GM23338 (cell line): Measurements from ENCODE around the gene DOLK. TPM values are rescaled to one million over a fixed set of nuclear protein-coding genes. Genes with fewer than 3 reads are reported as not detected.

ENCODE experiments used
- ATAC-seq: fragments of 200-7000 bp; cut with Tn5 transposase; 3 replicates; pipeline ENCODE4 v1.9.1; 2020
- DNase-seq: peaks from one replicate; pipeline ENCODE4 v3.0.0-alpha.2; 2015; ENCODE audit warnings: low spot score
- H2AFZ ChIP-seq: fragments of 200-600 bp; sonication (generic); 2 replicates; pipeline ENCODE4 v1.8.0; 2016; ENCODE audit warnings: antibody characterized with exemption, mild to moderate bottlenecking, moderate library complexity
- H3F3A ChIP-seq: fragments of 200-600 bp; sonication (generic); replicated peaks from 2 replicates; pipeline ENCODE4 v1.8.0; 2017; ENCODE audit warnings: antibody characterized with exemption, mixed run types, low read depth
- H3K27ac ChIP-seq: fragments of 200-600 bp; sonication (generic); 2 replicates; pipeline ENCODE4 v1.6.1; 2016; ENCODE audit warnings: low read depth
- H3K27me3 ChIP-seq: fragments of 200-600 bp; sonication (generic); 2 replicates; pipeline ENCODE4 v1.8.0; 2016; ENCODE audit warnings: mild to moderate bottlenecking, mixed run types, moderate library complexity; ENCODE audit not compliant: insufficient read depth
- H3K36me3 ChIP-seq: fragments of 200-600 bp; sonication (generic); 2 replicates; pipeline ENCODE4 v1.8.0; 2016; ENCODE audit warnings: mild to moderate bottlenecking; ENCODE audit not compliant: insufficient read depth
- H3K4me1 ChIP-seq: fragments of 200-600 bp; sonication (generic); 2 replicates; pipeline ENCODE4 v1.8.0; 2016; ENCODE audit warnings: mild to moderate bottlenecking, moderate library complexity; ENCODE audit not compliant: insufficient read depth
- H3K4me2 ChIP-seq: fragments of 200-600 bp; sonication (generic); 2 replicates; pipeline ENCODE4 v1.7.1; 2017; ENCODE audit warnings: mixed run types
- H3K4me3 ChIP-seq: fragments of 200-600 bp; sonication (generic); 2 replicates; pipeline ENCODE4 v1.6.1; 2016; ENCODE audit warnings: mixed run types
- H3K79me2 ChIP-seq: fragments of 200-600 bp; sonication (generic); replicated peaks from 2 replicates; pipeline ENCODE4 v1.8.0; 2017; ENCODE audit warnings: mild to moderate bottlenecking; ENCODE audit not compliant: insufficient read depth
- H3K9me2 ChIP-seq: fragments of 200-600 bp; sonication (generic); 2 replicates; pipeline ENCODE4 v1.8.0; 2017; ENCODE audit not compliant: insufficient read depth
- H4K20me1 ChIP-seq: fragments of 200-600 bp; sonication (generic); replicated peaks from 2 replicates; pipeline ENCODE4 v1.8.0; 2017; ENCODE audit warnings: mild to moderate bottlenecking; ENCODE audit not compliant: insufficient read depth
- H3K27ac Mint-ChIP-seq: 2 replicates; pipeline ENCODE4 v1.8.0; 2020; ENCODE audit warnings: inconsistent platforms, mild to moderate bottlenecking, moderate library complexity, mixed read lengths
- H3K27me3 Mint-ChIP-seq: 3 replicates; pipeline ENCODE4 v1.8.0; 2022; ENCODE audit warnings: low read depth, mild to moderate bottlenecking, moderate library complexity, mixed read lengths, inconsistent platforms; ENCODE audit not compliant: insufficient read depth, poor library complexity
- H3K36me3 Mint-ChIP-seq: 3 replicates; pipeline ENCODE4 v1.8.0; 2021; ENCODE audit warnings: low read depth, mild to moderate bottlenecking, inconsistent platforms, moderate library complexity, mixed read lengths
- H3K4me1 Mint-ChIP-seq: 3 replicates; pipeline ENCODE4 v1.8.0; 2020; ENCODE audit warnings: mild to moderate bottlenecking, inconsistent platforms, mixed read lengths
- H3K4me3 Mint-ChIP-seq: 3 replicates; pipeline ENCODE4 v1.8.0; 2021; ENCODE audit warnings: moderate library complexity, mild to moderate bottlenecking, inconsistent platforms, mixed read lengths
- H3K9me3 Mint-ChIP-seq: 3 replicates; pipeline ENCODE4 v1.8.0; 2020; ENCODE audit warnings: moderate library complexity, mild to moderate bottlenecking, inconsistent platforms, mixed read lengths
- CREB1 ChIP-seq: fragments of 250-450 bp; sonication (Bioruptor Pico); IDR thresholded peaks from 2 replicates; pipeline ENCODE4 v1.5.0; 2020; ENCODE audit warnings: low read depth, mild to moderate bottlenecking, moderate library complexity
- EZH2 ChIP-seq: fragments of 200-600 bp; sonication (generic); IDR thresholded peaks from one replicate; pipeline ENCODE4 v1.8.0; 2017; ENCODE audit warnings: antibody characterized with exemption, mild to moderate bottlenecking, low read depth; ENCODE audit not compliant: unreplicated experiment
- EZH2phosphoT487 ChIP-seq: fragments of 200-600 bp; sonication (generic); IDR thresholded peaks from one replicate; pipeline ENCODE4 v1.8.1; 2018; ENCODE audit warnings: antibody characterized with exemption; ENCODE audit not compliant: unreplicated experiment
- JUNB ChIP-seq: IDR thresholded peaks from one replicate; pipeline ENCODE4 v1.6.1; 2016; ENCODE audit warnings: antibody characterized with exemption; ENCODE audit not compliant: unreplicated experiment
- POLR2AphosphoS5 ChIP-seq: IDR thresholded peaks from 2 replicates; pipeline ENCODE4 v1.6.1; 2016; ENCODE audit warnings: antibody characterized with exemption, low read depth
- STAT1 ChIP-seq: IDR thresholded peaks from one replicate; pipeline ENCODE4 v1.6.1; 2016; ENCODE audit warnings: antibody characterized with exemption; ENCODE audit not compliant: unreplicated experiment
- ZNF331 ChIP-seq: fragments of 250-450 bp; sonication (Bioruptor Pico); IDR thresholded peaks from 2 replicates; pipeline ENCODE4 v1.5.0; 2020; ENCODE audit warnings: low read depth, mild to moderate bottlenecking, moderate library complexity
- polyA plus RNA-seq: library from polyadenylated mRNA; unstranded; fragments of >200 nt; fragmentation: Nextera tagmentation; extraction: Ambion mirVana; gene quantifications from 2 replicates; pipeline ENCODE4 v1.2.1, GENCODE V29; 2016
- total RNA-seq: library from RNA; depleted of rRNA; stranded (reverse); fragments of >200 nt; shearing (Covaris generic); gene quantifications from 2 replicates; pipeline ENCODE4 v1.2.3, GENCODE V29; 2014
- TF ChIP-seq, protein P1 (sequence below): IDR thresholded peaks from one replicate; pipeline ENCODE4 v1.6.1; 2018; ENCODE audit warnings: antibody characterized with exemption; ENCODE audit not compliant: unreplicated experiment
- TF ChIP-seq, protein P2 (sequence below): fragments of 250-450 bp; sonication (Bioruptor Pico); IDR thresholded peaks from 2 replicates; pipeline ENCODE4 v1.5.0; 2020; ENCODE audit warnings: mild to moderate bottlenecking, moderate library complexity
- TF ChIP-seq, protein P3 (sequence below): IDR thresholded peaks from 2 replicates; pipeline ENCODE4 v1.6.1; 2016; ENCODE audit warnings: antibody characterized with exemption

The DOLK gene
- total and polyA plus RNA-seq, 2 experiments from 2014 or later = 9.8 to 20.2 TPM

DNA sequence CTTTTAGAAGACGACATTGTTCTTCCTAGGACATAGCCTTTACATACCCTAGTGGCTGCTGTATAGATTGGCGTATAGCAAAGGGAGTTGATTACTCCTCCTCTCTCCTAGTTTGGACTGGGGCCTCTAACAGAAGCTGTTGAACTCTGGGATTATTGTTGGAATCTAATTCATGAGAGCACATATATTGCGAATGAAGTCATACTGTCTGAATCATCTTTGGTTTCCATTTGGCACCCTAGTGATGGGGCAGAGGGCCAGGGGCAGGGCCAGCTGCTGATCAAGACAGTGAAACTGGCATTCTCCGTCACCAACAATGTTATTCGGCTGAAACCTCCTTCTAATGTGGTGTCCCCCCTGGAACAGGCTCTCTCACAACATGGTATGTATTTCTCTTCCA, 40.4 kb upstream of the DOLK start (continued):
- TF ChIP-seq, protein P1, sequence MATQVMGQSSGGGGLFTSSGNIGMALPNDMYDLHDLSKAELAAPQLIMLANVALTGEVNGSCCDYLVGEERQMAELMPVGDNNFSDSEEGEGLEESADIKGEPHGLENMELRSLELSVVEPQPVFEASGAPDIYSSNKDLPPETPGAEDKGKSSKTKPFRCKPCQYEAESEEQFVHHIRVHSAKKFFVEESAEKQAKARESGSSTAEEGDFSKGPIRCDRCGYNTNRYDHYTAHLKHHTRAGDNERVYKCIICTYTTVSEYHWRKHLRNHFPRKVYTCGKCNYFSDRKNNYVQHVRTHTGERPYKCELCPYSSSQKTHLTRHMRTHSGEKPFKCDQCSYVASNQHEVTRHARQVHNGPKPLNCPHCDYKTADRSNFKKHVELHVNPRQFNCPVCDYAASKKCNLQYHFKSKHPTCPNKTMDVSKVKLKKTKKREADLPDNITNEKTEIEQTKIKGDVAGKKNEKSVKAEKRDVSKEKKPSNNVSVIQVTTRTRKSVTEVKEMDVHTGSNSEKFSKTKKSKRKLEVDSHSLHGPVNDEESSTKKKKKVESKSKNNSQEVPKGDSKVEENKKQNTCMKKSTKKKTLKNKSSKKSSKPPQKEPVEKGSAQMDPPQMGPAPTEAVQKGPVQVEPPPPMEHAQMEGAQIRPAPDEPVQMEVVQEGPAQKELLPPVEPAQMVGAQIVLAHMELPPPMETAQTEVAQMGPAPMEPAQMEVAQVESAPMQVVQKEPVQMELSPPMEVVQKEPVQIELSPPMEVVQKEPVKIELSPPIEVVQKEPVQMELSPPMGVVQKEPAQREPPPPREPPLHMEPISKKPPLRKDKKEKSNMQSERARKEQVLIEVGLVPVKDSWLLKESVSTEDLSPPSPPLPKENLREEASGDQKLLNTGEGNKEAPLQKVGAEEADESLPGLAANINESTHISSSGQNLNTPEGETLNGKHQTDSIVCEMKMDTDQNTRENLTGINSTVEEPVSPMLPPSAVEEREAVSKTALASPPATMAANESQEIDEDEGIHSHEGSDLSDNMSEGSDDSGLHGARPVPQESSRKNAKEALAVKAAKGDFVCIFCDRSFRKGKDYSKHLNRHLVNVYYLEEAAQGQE = no peak
- TF ChIP-seq POLR2AphosphoS5 = no peak
- TF ChIP-seq CREB1 (CRISPR knock-in tag) = no peak

DNA sequence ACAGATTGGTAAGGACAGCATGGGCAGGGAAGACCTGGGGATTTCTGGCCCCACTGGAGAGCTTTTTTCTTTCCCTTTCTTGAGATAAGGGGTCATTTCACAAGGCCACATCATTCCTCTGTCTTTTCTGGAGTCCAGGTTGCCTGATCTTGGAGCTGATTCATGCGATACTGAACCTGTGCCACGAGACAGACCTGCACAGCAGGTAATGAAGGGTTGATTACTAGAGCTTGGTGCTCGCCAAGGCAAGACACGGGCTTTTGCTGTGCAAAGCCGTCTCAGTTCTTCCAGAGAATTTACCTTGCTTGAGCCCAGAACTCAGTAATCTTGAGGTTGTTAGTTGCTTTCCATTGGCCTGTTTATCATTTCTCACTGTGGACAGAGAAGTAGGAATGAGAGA, 39.3 kb upstream of the DOLK start:
- Histone ChIP-seq H3F3A (0 out of 2 replicates have a peak, but pooled peaks cover 16% of the 10 kb centered on the region), H2AFZ (no peak overlapping the region), H3K4me2 (no peak overlapping the region), H3K9me2 (no peaks in the 10 kb centered on the region), H3K27ac (no peak overlapping the region), H4K20me1 (no peaks in the 10 kb centered on the region; the same call in 1 of the 2 replicates), H3K4me1 (no peaks in the 10 kb centered on the region), H3K36me3 (peaks cover 67% of the 10 kb centered on the region), H3K27me3 (no peaks in the 10 kb centered on the region), H3K4me3 (no peak overlapping the region), H3K79me2 (no peaks in the 10 kb centered on the region)
- Mint-ChIP-seq H3K9me3 (no peaks in the 10 kb centered on the region), H3K27ac (no peak overlapping the region), H3K4me1 (no peaks in the 10 kb centered on the region), H3K4me3 (no peak overlapping the region), H3K36me3 (peaks cover 73% of the 10 kb centered on the region), H3K27me3 (no peaks in the 10 kb centered on the region)
- DNase-seq (no peak), ATAC-seq (no peak)
- TF ChIP-seq, protein P2, sequence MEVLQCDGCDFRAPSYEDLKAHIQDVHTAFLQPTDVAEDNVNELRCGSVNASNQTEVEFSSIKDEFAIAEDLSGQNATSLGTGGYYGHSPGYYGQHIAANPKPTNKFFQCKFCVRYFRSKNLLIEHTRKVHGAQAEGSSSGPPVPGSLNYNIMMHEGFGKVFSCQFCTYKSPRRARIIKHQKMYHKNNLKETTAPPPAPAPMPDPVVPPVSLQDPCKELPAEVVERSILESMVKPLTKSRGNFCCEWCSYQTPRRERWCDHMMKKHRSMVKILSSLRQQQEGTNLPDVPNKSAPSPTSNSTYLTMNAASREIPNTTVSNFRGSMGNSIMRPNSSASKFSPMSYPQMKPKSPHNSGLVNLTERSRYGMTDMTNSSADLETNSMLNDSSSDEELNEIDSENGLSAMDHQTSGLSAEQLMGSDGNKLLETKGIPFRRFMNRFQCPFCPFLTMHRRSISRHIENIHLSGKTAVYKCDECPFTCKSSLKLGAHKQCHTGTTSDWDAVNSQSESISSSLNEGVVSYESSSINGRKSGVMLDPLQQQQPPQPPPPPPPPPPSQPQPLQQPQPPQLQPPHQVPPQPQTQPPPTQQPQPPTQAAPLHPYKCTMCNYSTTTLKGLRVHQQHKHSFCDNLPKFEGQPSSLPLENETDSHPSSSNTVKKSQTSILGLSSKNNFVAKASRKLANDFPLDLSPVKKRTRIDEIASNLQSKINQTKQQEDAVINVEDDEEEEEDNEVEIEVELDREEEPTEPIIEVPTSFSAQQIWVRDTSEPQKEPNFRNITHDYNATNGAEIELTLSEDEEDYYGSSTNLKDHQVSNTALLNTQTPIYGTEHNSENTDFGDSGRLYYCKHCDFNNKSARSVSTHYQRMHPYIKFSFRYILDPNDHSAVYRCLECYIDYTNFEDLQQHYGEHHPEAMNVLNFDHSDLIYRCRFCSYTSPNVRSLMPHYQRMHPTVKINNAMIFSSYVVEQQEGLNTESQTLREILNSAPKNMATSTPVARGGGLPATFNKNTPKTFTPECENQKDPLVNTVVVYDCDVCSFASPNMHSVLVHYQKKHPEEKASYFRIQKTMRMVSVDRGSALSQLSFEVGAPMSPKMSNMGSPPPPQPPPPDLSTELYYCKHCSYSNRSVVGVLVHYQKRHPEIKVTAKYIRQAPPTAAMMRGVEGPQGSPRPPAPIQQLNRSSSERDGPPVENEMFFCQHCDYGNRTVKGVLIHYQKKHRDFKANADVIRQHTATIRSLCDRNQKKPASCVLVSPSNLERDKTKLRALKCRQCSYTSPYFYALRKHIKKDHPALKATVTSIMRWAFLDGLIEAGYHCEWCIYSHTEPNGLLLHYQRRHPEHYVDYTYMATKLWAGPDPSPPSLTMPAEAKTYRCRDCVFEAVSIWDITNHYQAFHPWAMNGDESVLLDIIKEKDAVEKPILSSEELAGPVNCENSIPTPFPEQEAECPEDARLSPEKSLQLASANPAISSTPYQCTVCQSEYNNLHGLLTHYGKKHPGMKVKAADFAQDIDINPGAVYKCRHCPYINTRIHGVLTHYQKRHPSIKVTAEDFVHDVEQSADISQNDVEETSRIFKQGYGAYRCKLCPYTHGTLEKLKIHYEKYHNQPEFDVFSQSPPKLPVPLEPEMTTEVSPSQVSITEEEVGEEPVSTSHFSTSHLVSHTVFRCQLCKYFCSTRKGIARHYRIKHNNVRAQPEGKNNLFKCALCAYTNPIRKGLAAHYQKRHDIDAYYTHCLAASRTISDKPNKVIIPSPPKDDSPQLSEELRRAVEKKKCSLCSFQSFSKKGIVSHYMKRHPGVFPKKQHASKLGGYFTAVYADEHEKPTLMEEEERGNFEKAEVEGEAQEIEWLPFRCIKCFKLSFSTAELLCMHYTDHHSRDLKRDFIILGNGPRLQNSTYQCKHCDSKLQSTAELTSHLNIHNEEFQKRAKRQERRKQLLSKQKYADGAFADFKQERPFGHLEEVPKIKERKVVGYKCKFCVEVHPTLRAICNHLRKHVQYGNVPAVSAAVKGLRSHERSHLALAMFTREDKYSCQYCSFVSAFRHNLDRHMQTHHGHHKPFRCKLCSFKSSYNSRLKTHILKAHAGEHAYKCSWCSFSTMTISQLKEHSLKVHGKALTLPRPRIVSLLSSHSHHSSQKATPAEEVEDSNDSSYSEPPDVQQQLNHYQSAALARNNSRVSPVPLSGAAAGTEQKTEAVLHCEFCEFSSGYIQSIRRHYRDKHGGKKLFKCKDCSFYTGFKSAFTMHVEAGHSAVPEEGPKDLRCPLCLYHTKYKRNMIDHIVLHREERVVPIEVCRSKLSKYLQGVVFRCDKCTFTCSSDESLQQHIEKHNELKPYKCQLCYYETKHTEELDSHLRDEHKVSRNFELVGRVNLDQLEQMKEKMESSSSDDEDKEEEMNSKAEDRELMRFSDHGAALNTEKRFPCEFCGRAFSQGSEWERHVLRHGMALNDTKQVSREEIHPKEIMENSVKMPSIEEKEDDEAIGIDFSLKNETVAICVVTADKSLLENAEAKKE (CRISPR knock-in tag) = no peak
- TF ChIP-seq ZNF331 (CRISPR knock-in tag) = no peak
- TF ChIP-seq EZH2phosphoT487 = no peak
- TF ChIP-seq EZH2 = no peak
- TF ChIP-seq, protein P3, sequence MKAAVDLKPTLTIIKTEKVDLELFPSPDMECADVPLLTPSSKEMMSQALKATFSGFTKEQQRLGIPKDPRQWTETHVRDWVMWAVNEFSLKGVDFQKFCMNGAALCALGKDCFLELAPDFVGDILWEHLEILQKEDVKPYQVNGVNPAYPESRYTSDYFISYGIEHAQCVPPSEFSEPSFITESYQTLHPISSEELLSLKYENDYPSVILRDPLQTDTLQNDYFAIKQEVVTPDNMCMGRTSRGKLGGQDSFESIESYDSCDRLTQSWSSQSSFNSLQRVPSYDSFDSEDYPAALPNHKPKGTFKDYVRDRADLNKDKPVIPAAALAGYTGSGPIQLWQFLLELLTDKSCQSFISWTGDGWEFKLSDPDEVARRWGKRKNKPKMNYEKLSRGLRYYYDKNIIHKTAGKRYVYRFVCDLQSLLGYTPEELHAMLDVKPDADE = no peak
- TF ChIP-seq JUNB = no peak
- no peak for TF ChIP-seq STAT1
